GM19035 (cell line): ENCODE measurements around the gene RRP12.

Experiments used
- ATAC-seq: cut with Tn5 transposase; IDR thresholded peaks from one replicate; pipeline ENCODE4 v1.9.1; 2021; ENCODE audit not compliant: unreplicated experiment

The RRP12 gene

GRCh38 chr10:97318772-97319651 is 82.1 kb downstream of the RRP12 start, which contains the start of gene FRAT1:
FRAT1 (plus strand) TSS chr10:97319271; CDS start chr10:97319454, 183 bp downstream.
- peak; percentile 79 for ATAC-seq

- no peak for ATAC-seq
These were observed 86.5 kb downstream of the RRP12 start for GRCh38 chr10:97314671-97315070.

GRCh38 chr10:97312897-97313296 is 88.2 kb downstream of the RRP12 start:
- no peak for ATAC-seq

GRCh38 chr10:97311111-97311626 is 90.0 kb downstream of the RRP12 start:
- no peak for ATAC-seq

GRCh38 chr10:97307866-97308780 is 93.0 kb downstream of the RRP12 start:
- ATAC-seq: no peak

GRCh38 chr10:97307441-97307840 is 93.7 kb downstream of the RRP12 start:
- ATAC-seq: no peak
